IMR-90 (cell line): ENCODE results near the gene PKDCC. TPM values are rescaled to one million over a fixed set of nuclear protein-coding genes. Genes with fewer than 3 reads are reported as not detected.

Experiments used
- ATAC-seq: fragments of 200-7000 bp; cut with Tn5 transposase; 2 replicates; pipeline ENCODE4 v1.9.1; 2020; ENCODE audit warnings: low read depth, mild to moderate bottlenecking, moderate library complexity
- BruUV-seq: library from RNA; stranded (reverse); fragments of 400-500 nt; replicated peaks from 2 replicates; lab custom pipeline; 2021; lab: Mats Ljungman, UMichigan
- CTCF ChIA-PET: fragments of 300-600 bp; formaldehyde crosslinking; extraction: SDS; loops from one replicate; lab custom pipeline; 2021; ENCODE audit warnings: antibody characterized with exemption; lab: Yijun Ruan, JAX
- POLR2A ChIA-PET: fragments of 300-600 bp; sonication (Branson Sonifier 250); formaldehyde crosslinking; loops from one replicate; lab custom pipeline; 2022; ENCODE audit warnings: antibody characterized with exemption; ENCODE audit not compliant: unreplicated experiment; lab: Charles Lee
- DNase-seq: peaks from one replicate; pipeline ENCODE4 v3.0.0; 2013
- H2AFZ ChIP-seq: replicated peaks from 2 replicates; pipeline ENCODE3; 2013; ENCODE audit warnings: low read length, mild to moderate bottlenecking; ENCODE audit not compliant: poor library complexity
- H2AK5ac ChIP-seq: 2 replicates; pipeline ENCODE4 v1.6.1; 2013; ENCODE audit warnings: low read depth, low read length, inconsistent platforms
- H2AK9ac ChIP-seq: replicated peaks from 2 replicates; pipeline ENCODE3; 2013; ENCODE audit warnings: mild to moderate bottlenecking, low read depth, low read length, moderate library complexity; ENCODE audit not compliant: poor library complexity
- H2BK120ac ChIP-seq: 2 replicates; pipeline ENCODE4 v1.6.1; 2013; ENCODE audit warnings: low read depth, low read length, inconsistent platforms
- H2BK15ac ChIP-seq: 3 replicates; pipeline ENCODE4 v1.6.1; 2013; ENCODE audit warnings: low read depth, low read length, inconsistent platforms
- H2BK20ac ChIP-seq: 2 replicates; pipeline ENCODE4 v1.6.1; 2013; ENCODE audit warnings: low read depth, mild to moderate bottlenecking, inconsistent platforms, low read length, moderate library complexity
- H2BK5ac ChIP-seq: 2 replicates; pipeline ENCODE4 v1.6.1; 2013; ENCODE audit warnings: mild to moderate bottlenecking, low read depth, low read length, inconsistent platforms; ENCODE audit not compliant: poor library complexity, severe bottlenecking
- H3K14ac ChIP-seq: replicated peaks from 2 replicates; pipeline ENCODE4 v1.6.1; 2013; ENCODE audit warnings: low read depth, low read length, inconsistent platforms
- H3K18ac ChIP-seq: 2 replicates; pipeline ENCODE4 v1.6.1; 2013; ENCODE audit warnings: low read depth, low read length, control low read depth
- H3K23ac ChIP-seq: 2 replicates; pipeline ENCODE4 v1.6.1; 2013; ENCODE audit warnings: low read depth, low read length, inconsistent platforms
- H3K27ac ChIP-seq: 2 replicates; pipeline ENCODE4 v1.5.1; 2013; ENCODE audit warnings: mild to moderate bottlenecking, control low read depth, low read length; ENCODE audit not compliant: insufficient read depth
- H3K27me3 ChIP-seq: 2 replicates; pipeline ENCODE4 v1.6.1; 2013; ENCODE audit warnings: low read length; ENCODE audit not compliant: control insufficient read depth, insufficient read depth
- H3K36me3 ChIP-seq: 2 replicates; pipeline ENCODE4 v1.6.1; 2013; ENCODE audit warnings: low read length, mixed read lengths; ENCODE audit not compliant: control insufficient read depth, insufficient read depth
- H3K4ac ChIP-seq: 2 replicates; pipeline ENCODE4 v1.6.1; 2013; ENCODE audit warnings: low read depth, low read length, inconsistent platforms
- H3K4me1 ChIP-seq: 2 replicates; pipeline ENCODE4 v1.6.1; 2013; ENCODE audit warnings: low read length, mixed read lengths; ENCODE audit not compliant: control insufficient read depth, insufficient read depth
- H3K4me2 ChIP-seq: 2 replicates; pipeline ENCODE4 v1.6.1; 2013; ENCODE audit warnings: low read depth, mild to moderate bottlenecking, control low read depth, low read length, moderate library complexity
- H3K4me3 ChIP-seq: 2 replicates; pipeline ENCODE4 v1.5.1; 2013; ENCODE audit warnings: low read depth, mild to moderate bottlenecking, control low read depth, low read length, moderate library complexity; ENCODE audit not compliant: insufficient read depth
- H3K56ac ChIP-seq: 2 replicates; pipeline ENCODE4 v1.6.1; 2013; ENCODE audit warnings: low read length, inconsistent platforms; ENCODE audit not compliant: insufficient read depth; ENCODE audit errors: extremely low read depth
- H3K79me1 ChIP-seq, 2 experiments: 2 replicates each; pipeline ENCODE4 v1.6.1; 2013; ENCODE audit warnings: low read length in 2 of 2, inconsistent platforms in 1 of 2, low read depth in 1 of 2
- H3K9ac ChIP-seq: 2 replicates; pipeline ENCODE4 v1.6.1; 2013; ENCODE audit warnings: low read depth, low read length, control low read depth
- H3K9me1 ChIP-seq: 2 replicates; pipeline ENCODE4 v1.6.1; 2013; ENCODE audit warnings: low read length, inconsistent platforms; ENCODE audit not compliant: insufficient read depth
- H3K9me3 ChIP-seq: 2 replicates; pipeline ENCODE4 v1.6.1; 2013; ENCODE audit warnings: low read length; ENCODE audit not compliant: control insufficient read depth, insufficient read depth
- H4K20me1 ChIP-seq: 2 replicates; pipeline ENCODE4 v1.6.1; 2013; ENCODE audit warnings: low read length, inconsistent platforms; ENCODE audit not compliant: insufficient read depth
- H4K5ac ChIP-seq: 2 replicates; pipeline ENCODE4 v1.6.1; 2013; ENCODE audit warnings: mild to moderate bottlenecking, low read depth, low read length, control low read depth
- H4K8ac ChIP-seq, 2 experiments: 2 replicates each; pipeline ENCODE4 v1.6.1; 2013; ENCODE audit warnings: low read depth in 2 of 2, low read length in 2 of 2, control low read depth in 1 of 2, inconsistent platforms in 1 of 2
- H4K91ac ChIP-seq: 2 replicates; pipeline ENCODE4 v1.6.1; 2013; ENCODE audit warnings: low read depth, low read length, inconsistent platforms; ENCODE audit not compliant: insufficient read depth
- CHD1 ChIP-seq: IDR thresholded peaks from 2 replicates; pipeline ENCODE4 v1.6.1; 2012; ENCODE audit warnings: low read depth, low read length, improper control_type of control experiment
- FOS ChIP-seq: fragments of 150-350 bp; IDR thresholded peaks from 2 replicates; pipeline ENCODE4 v1.6.1; 2016; ENCODE audit warnings: low read depth, low read length
- MAFK ChIP-seq: IDR thresholded peaks from 2 replicates; pipeline ENCODE4 v1.6.1; 2012; ENCODE audit warnings: low read depth, low read length, improper control_type of control experiment
- MAZ ChIP-seq: IDR thresholded peaks from 2 replicates; pipeline ENCODE4 v1.6.1; 2012; ENCODE audit warnings: low read depth, mild to moderate bottlenecking, low read length, improper control_type of control experiment, moderate library complexity, borderline replicate concordance
- SMC3 ChIP-seq: fragments of 150-350 bp; IDR thresholded peaks from 2 replicates; pipeline ENCODE4 v1.6.1; 2016; ENCODE audit warnings: low read depth, mild to moderate bottlenecking, antibody characterized with exemption, low read length, moderate library complexity
- dilution Hi-C: fragments of 300-500 bp; cut with HindIII; formaldehyde crosslinking; loops from one replicate; pipeline ENCODE4 v1.14.3; 2018; ENCODE audit warnings: low sequenced_read_pairs; ENCODE audit not compliant: unreplicated experiment
- in situ Hi-C: fragments of 300-500 bp; cut with MboI; formaldehyde crosslinking; loops from 3 replicates; pipeline ENCODE4 v1.14.3; 2019; ENCODE audit warnings: low sequenced_read_pairs, inconsistent platforms, mixed read lengths
- intact Hi-C: fragments of 100-400 bp; cut with micrococcal nuclease; formaldehyde crosslinking; loops from 2 replicates; pipeline ENCODE4 v1.10.0; 2022
- polyA plus RNA-seq, 3 experiments: library from polyadenylated mRNA; depleted of rRNA; stranded (reverse); fragments of >200 nt; gene quantifications; 2 replicates each; pipeline ENCODE4 v1.2.3, GENCODE V29; 2012; ENCODE audit warnings: low replicate concordance in 1 of 3
- total RNA-seq: library from RNA; depleted of rRNA; stranded (reverse); fragments of >200 nt; gene quantifications from 2 replicates; pipeline ENCODE4 v1.2.3, GENCODE V29; 2012
- TF ChIP-seq, protein P1 (sequence below): conservative IDR thresholded peaks from 2 replicates; pipeline ENCODE4 v1.5.1; 2012; ENCODE audit warnings: mild to moderate bottlenecking, low read depth, low read length, improper control_type of control experiment
- TF ChIP-seq, protein P2 (sequence below): fragments of 150-350 bp; IDR thresholded peaks from 2 replicates; pipeline ENCODE4 v1.6.1; 2016; ENCODE audit warnings: low read depth, mild to moderate bottlenecking, low read length, moderate library complexity, borderline replicate concordance

Gene PKDCC
- total and polyA plus RNA-seq, 2 of the 4 experiments (the other 2 are of a cell fraction): 55.6 to 95.7 TPM

GRCh38 chr2:42094114-42094513, 46.3 kb downstream of the PKDCC start:
- TF ChIP-seq CHD1 (no peak), MAFK (no peak), MAZ (no peak), SMC3 (no peak), FOS (no peak)
- TF ChIP-seq, protein P1, sequence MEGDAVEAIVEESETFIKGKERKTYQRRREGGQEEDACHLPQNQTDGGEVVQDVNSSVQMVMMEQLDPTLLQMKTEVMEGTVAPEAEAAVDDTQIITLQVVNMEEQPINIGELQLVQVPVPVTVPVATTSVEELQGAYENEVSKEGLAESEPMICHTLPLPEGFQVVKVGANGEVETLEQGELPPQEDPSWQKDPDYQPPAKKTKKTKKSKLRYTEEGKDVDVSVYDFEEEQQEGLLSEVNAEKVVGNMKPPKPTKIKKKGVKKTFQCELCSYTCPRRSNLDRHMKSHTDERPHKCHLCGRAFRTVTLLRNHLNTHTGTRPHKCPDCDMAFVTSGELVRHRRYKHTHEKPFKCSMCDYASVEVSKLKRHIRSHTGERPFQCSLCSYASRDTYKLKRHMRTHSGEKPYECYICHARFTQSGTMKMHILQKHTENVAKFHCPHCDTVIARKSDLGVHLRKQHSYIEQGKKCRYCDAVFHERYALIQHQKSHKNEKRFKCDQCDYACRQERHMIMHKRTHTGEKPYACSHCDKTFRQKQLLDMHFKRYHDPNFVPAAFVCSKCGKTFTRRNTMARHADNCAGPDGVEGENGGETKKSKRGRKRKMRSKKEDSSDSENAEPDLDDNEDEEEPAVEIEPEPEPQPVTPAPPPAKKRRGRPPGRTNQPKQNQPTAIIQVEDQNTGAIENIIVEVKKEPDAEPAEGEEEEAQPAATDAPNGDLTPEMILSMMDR: no peak
- TF ChIP-seq, protein P2, sequence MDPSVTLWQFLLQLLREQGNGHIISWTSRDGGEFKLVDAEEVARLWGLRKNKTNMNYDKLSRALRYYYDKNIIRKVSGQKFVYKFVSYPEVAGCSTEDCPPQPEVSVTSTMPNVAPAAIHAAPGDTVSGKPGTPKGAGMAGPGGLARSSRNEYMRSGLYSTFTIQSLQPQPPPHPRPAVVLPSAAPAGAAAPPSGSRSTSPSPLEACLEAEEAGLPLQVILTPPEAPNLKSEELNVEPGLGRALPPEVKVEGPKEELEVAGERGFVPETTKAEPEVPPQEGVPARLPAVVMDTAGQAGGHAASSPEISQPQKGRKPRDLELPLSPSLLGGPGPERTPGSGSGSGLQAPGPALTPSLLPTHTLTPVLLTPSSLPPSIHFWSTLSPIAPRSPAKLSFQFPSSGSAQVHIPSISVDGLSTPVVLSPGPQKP: no peak
- no peak for DNase-seq

More at GRCh38 chr2:42094114-42094513, 46.3 kb downstream of the PKDCC start:
- Histone ChIP-seq H4K20me1 (no peaks in the 10 kb centered on the region), H3K4me1 (peaks cover 19% of the 10 kb centered on the region), H3K4ac (no peak overlapping the region), H3K18ac (no peak overlapping the region), H3K4me3 (no peak overlapping the region), H3K9me3 (no peaks in the 10 kb centered on the region), H3K27ac (no peak overlapping the region), H2BK15ac (no peak overlapping the region), H3K27me3 (no peaks in the 10 kb centered on the region), H2BK5ac (no peak overlapping the region), H3K36me3 (no peaks in the 10 kb centered on the region), H2AK9ac (no peak overlapping the region), H3K23ac (no peak overlapping the region), H3K79me1 (no peaks in the 10 kb centered on the region), H3K9ac (no peak overlapping the region), H2BK20ac (no peak overlapping the region), H4K5ac (no peak overlapping the region), H4K8ac (no peak overlapping the region), H2AK5ac (no peak overlapping the region), H4K91ac (no peak overlapping the region), H3K9me1 (peaks cover 2% of the 10 kb centered on the region; the same call in 1 of the 2 replicates), H3K56ac (no peak overlapping the region), H2BK120ac (no peak overlapping the region), H3K14ac (0 out of 2 replicates have a peak overlapping the region, but pooled peaks have one; percentile 21), H3K4me2 (no peak overlapping the region), H2AFZ (no peak overlapping the region)
- no TSS peak for BruUV-seq
- ChIA-PET CTCF (interaction anchor here (0.9 to 1.2 kb wide), 3 partner anchors 23 to 227 kb away, joined by 3 to 4 read pairs (median 3); no protein-coding TSS in a partner anchor), POLR2A (no interaction called here)
- dilution Hi-C loops (loop anchor here (25.0 kb wide), 1 partner anchor 207 kb away; no protein-coding TSS in a partner anchor), in situ Hi-C loops (no loop called here), intact Hi-C loops (loop anchor here (10.0 kb wide), 2 partner anchors 201 to 401 kb away; partner anchors contain the start of gene KCNG3)
- no peak for ATAC-seq
